ENCODE results near the gene ZNF362. TPM values are rescaled to one million over a fixed set of nuclear protein-coding genes. Genes with fewer than 3 reads are reported as not detected.
A peak's percentile ranks its signal among the peaks of the same experiment; 100 is the strongest.

ZNF362 gene
- polyA plus RNA-seq, 1 of the 3 experiments (the other 2 are of a cell fraction) = 17.1 TPM

- TF ChIP-seq USF1 (IDR thresholded peaks at IDR 0.05; ENCODE audit: borderline replicate concordance, low read depth) (no peak), NRF1 (IDR thresholded peaks at IDR 0.05; ENCODE audit: low read depth, low read length) (no peak), IRF3 (IDR thresholded peaks at IDR 0.05; ENCODE audit: low read depth, low read length) (no peak), ZBTB33 (IDR thresholded peaks at IDR 0.05; ENCODE audit: borderline replicate concordance, low read depth) (no peak), JUND (IDR thresholded peaks at IDR 0.05) (no peak), TAF1 (IDR thresholded peaks at IDR 0.05; ENCODE audit: borderline replicate concordance, low read depth, low read length) (no peak)
Measured at GRCh38 chr1:33330906-33331305, 74.6 kb downstream of the ZNF362 start (continued).

GRCh38 chr1:33331444-33332356 lies 75.4 kb downstream of the ZNF362 start:
- Histone ChIP-seq H3K9ac (no peak overlapping the region), H4K20me1 (ENCODE audit: insufficient read depth) (peaks cover 100% of the 10 kb centered on the region), H3K4me1 (ENCODE audit: control insufficient read depth in 1 of 2, insufficient read depth in 2 of 2, low read depth in 1 of 2, low read length in 1 of 2) (peaks cover 20 to 41% of the 10 kb centered on the region in 2 experiments; a peak in 3 of 4 replicates)

More at GRCh38 chr1:33331444-33332356, 75.4 kb downstream of the ZNF362 start:
- peak overlapping the region in 1 of 2 experiments; percentile 27; a peak in 2 of 4 replicates for H3K27ac ChIP-seq (ENCODE audit: low read depth in 2 of 2, low read length in 1 of 2)
- H2AFZ ChIP-seq (ENCODE audit: low read depth) = no peak overlapping the region
- H3K4me3 ChIP-seq (ENCODE audit: low read depth in 2 of 2, low read length in 1 of 2) = no peak overlapping the region
- no peak overlapping the region for H3K4me2 ChIP-seq
- peaks cover 28% of the 10 kb centered on the region for H3F3A ChIP-seq (replicated peaks; ENCODE audit: insufficient read depth)
- H3K79me2 ChIP-seq (ENCODE audit: insufficient read depth) = peaks cover 89% of the 10 kb centered on the region
- peaks cover 78 to 85% of the 10 kb centered on the region in 2 experiments for H3K36me3 ChIP-seq (replicated peaks in 1 of 2; ENCODE audit: control insufficient read depth in 1 of 2, insufficient read depth in 2 of 2, low read length in 1 of 2)
- DNase-seq = no peak
- ChIA-PET CTCF (interaction anchor here (0.7 to 0.9 kb wide), 2 partner anchors 11 to 115 kb away, joined by 3 read pairs; partner anchors contain the start of gene A3GALT2), POLR2A (no interaction called here)
- no peaks in the 10 kb centered on the region for H3K9me2 ChIP-seq
- H3K9me3 ChIP-seq = no peaks in the 10 kb centered on the region
- no peaks in the 10 kb centered on the region for H3K27me3 ChIP-seq (ENCODE audit: insufficient read depth)
- TF ChIP-seq CTCF (IDR thresholded peaks at IDR 0.05) (no peak), GATA2 (CRISPR knock-in tag; IDR thresholded peaks at IDR 0.05) (no peak), SMC3 (IDR thresholded peaks at IDR 0.05; ENCODE audit: low read depth, low read length) (no peak), CHD2 (IDR thresholded peaks at IDR 0.05; ENCODE audit: low read length, partially characterized antibody) (no peak), RAD21 (IDR thresholded peaks at IDR 0.05; ENCODE audit: low read length) (no peak), ZBTB33 (IDR thresholded peaks at IDR 0.05; ENCODE audit: borderline replicate concordance, low read depth) (no peak), RCOR1 (IDR thresholded peaks at IDR 0.05; ENCODE audit: low read length) (no peak), SIN3A (IDR thresholded peaks at IDR 0.05; ENCODE audit: borderline replicate concordance, low read depth, low read length) (no peak), NFIC (IDR thresholded peaks at IDR 0.05; ENCODE audit: borderline replicate concordance) (no peak), EZH2phosphoT487 (IDR thresholded peaks at IDR 0.05; ENCODE audit: borderline replicate concordance, low read depth) (no peak), MAX (IDR thresholded peaks at IDR 0.05; ENCODE audit: low read depth) (no peak), POLR2AphosphoS5 (IDR thresholded peaks at IDR 0.05; ENCODE audit: low read depth, low read length) (no peak), FOXM1 (IDR thresholded peaks at IDR 0.05; ENCODE audit: low read depth) (no peak), ELF1 (IDR thresholded peaks at IDR 0.05) (no peak), RXRA (IDR thresholded peaks at IDR 0.05; ENCODE audit: borderline replicate concordance, low read depth) (no peak), RFX5 (IDR thresholded peaks at IDR 0.05; ENCODE audit: low read length) (no peak), TCF12 (IDR thresholded peaks at IDR 0.05) (no peak)
- WGBS (ENCODE audit: low lambda C conversion rate) = 96% methylated on average over 8 of the region's 10 CpGs

All from SK-N-SH (cell line).